GM21576 (cell line): ENCODE results near the gene SLC6A3.
"Not testable (repeated sequence)": the region's sequence is repeated elsewhere in the genome, so short reads cannot be mapped to it uniquely, and the experiment has no call there.

ENCODE experiments used
- ATAC-seq: cut with Tn5 transposase; IDR thresholded peaks from one replicate; pipeline ENCODE4 v1.9.1; 2021; ENCODE audit warnings: mild to moderate bottlenecking, moderate library complexity; ENCODE audit not compliant: unreplicated experiment

SLC6A3 gene

DNA sequence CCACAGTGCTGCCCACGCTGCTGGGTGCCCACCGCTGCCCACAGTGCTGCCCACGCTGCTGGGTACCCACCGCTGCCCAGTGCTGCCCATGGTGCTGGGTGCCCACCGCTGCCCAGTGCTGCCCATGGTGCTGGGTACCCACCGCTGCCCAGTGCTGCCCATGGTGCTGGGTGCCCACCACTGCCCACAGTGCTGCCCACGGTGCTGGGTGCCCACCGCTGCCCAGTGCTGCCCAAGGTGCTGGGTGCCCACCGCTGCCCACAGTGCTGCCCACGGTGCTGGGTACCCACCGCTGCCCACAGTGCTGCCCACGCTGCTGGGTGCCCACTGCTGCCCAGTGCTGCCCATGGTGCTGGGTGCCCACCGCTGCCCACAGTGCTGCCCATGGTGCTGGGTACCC is 22.7 kb downstream of the SLC6A3 start:
- ATAC-seq: not testable (repeated sequence)

GRCh38 chr5:1421521-1422341 is 23.5 kb downstream of the SLC6A3 start:
- ATAC-seq: no peak

DNA sequence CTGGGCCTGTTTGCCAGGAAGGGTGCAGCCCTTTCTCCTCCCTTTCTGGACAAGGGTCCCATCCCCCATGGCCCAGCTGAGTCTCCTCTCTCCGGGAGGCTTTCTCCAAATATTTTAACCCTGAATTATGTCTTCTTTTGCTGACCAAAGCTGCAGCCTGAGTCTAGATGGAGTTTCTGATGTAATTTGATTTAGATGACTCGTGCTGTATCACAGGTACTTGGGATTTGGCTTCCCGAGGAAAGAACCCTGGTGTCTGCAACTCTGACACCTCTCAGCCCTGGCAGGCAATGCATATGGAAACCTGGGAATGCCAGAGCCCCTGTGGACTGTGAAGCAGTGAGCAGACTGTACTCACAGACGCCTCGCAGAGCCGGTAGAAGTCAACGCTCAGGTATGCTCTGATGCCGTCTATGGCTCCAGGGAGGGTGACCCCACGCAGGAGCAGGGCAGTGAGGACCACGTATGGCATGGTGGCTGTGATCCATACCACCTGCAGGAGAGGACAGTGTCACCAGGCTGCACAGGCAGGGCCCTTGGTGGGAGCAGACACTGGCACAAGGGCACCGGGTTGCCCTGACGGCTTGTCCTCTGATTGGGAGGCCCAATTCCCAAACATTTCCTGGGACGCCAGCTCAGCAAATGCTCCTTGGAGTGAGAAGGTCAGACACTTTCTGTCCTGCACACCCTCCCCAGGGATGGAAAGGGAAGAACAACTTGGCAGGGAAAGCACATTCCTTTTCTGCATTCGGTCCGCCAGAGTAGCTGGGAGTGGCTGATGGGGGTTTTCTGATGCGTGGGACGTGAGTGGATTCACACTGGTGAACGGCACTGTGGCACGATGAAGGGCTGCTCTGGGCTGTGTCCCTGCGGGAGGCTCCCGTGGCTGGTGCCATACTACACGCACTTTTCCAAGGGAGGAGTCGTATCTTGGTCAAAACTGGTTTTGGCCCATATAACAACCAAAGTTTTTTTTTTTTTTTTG is 24.7 kb downstream of the SLC6A3 start:
- no peak for ATAC-seq

- no peak for ATAC-seq
Measured at GRCh38 chr5:1419476-1420210, 25.6 kb downstream of the SLC6A3 start.

DNA sequence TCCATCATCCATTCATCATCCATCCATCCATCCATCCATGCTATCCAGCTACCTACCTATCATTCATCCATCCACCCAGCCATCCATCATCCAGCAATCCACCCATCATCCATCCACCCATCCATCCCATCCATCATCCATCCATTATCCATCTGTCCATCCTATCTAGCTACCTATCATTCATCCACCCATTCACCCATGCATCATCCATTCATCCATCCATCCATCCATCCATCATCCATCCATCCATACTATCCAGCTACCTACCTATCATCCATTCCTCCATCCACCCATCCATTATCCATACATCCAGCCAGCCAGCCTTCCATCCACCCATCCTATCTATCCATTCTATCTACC is 26.3 kb downstream of the SLC6A3 start:
- ATAC-seq: no peak

DNA sequence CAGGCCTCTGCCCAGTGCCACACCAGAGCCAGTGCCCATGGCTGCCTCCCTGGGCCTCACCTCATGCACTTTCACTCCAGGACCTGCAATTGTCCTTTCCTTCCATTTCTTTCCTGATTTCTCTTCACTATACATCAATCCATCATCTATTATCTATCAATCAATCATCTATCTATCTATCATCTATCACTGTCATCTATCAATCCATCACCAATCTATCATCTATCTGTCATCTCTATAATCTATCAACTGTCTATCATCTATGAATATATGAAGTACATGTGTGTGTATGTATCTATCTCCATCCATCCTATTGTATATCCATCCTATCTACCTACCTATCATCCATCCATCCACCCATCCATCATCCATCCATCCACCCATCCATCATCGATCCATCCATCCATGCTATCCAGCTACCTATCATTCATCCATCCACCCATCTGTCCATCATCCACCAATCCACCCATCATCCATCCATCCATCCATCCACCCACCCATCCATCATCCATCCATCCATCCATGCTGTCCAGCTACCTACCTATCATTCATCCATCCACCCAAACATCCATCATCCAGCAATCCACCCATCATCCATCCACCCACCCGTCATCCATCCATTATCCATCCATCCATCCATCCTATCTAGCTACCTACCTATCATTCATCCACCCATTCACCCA is 26.9 kb downstream of the SLC6A3 start:
- no peak for ATAC-seq

DNA sequence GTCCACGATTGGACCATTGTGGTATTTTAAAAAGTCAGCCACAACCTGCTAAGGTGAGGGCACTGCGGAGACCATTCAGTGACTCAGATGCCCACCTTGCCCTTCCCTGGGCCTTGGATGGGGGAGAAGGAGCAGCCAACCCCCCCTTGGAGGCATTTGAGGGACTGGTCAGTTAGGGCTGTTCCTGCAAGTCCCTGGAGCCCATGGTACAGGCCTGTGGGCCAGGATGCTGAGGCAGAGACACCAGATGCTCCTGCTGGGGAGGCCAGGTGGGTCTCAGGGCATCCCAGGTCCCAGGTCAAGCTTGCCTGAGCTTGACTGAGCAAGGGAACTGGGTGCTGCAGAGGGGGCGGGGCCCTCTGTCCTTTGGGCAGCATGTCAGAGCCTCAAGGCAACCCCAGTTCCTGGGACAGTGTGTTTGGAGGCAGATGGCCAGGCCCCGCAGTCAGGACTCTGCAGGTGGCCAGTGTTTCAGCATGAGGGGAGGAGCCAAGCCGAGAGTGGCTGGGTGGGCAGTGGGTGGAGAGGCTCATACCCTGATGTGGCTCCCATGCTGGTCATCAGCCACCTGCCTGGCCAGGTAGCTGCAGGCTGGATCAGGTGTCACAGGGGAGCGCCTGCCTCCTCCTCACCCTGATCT is 27.5 kb downstream of the SLC6A3 start:
- ATAC-seq: no peak

DNA sequence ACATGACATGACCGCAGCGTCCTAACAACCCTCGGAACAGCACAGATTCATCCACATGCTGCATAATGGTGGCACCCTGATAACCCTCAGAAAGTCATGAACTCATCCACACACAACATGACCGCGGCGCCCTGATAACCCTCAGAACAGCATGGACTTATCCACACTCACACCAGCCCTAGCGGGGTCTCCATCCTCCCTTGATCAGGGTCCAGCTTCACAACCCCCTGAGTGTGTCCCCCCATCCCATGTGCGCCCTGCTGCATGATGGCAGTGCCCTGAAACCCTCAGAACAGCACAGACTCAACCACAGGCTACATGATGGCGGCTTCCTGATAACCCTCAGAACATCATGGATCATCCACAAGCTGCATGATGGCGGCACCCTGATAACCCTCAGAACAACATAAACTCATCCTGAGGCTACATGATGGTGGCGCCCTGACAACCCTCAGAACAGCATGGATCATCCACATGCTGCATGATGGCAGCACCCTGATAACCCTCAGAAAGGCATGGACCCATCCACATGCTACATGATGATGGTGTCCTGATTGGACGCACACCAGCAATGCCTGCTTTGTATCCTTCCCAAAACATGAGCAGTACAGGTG is 28.3 kb downstream of the SLC6A3 start:
- no peak for ATAC-seq

- ATAC-seq: no peak
Measured at GRCh38 chr5:1415626-1416360, 29.4 kb downstream of the SLC6A3 start.

DNA sequence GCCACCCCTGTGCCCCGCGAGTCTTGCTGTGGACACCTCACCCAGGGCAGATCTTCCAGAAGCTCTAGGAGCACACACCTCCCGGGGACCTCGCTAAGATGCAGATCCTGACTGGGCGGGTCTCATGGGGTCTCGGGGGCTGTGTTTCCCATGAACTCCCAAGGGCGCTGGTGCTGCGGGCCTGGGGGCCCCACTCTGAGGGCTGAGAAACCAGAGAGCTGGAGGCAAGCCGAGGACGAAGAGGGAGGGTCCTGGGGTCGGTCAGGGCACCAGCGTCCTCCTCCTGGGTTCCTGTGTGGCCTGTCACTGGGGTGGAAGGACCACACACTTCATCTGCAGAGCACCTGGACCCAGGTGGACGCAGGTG is 30.2 kb downstream of the SLC6A3 start:
- ATAC-seq: no peak

- no peak for ATAC-seq
Measured at GRCh38 chr5:1414311-1415058, 30.8 kb downstream of the SLC6A3 start.

DNA sequence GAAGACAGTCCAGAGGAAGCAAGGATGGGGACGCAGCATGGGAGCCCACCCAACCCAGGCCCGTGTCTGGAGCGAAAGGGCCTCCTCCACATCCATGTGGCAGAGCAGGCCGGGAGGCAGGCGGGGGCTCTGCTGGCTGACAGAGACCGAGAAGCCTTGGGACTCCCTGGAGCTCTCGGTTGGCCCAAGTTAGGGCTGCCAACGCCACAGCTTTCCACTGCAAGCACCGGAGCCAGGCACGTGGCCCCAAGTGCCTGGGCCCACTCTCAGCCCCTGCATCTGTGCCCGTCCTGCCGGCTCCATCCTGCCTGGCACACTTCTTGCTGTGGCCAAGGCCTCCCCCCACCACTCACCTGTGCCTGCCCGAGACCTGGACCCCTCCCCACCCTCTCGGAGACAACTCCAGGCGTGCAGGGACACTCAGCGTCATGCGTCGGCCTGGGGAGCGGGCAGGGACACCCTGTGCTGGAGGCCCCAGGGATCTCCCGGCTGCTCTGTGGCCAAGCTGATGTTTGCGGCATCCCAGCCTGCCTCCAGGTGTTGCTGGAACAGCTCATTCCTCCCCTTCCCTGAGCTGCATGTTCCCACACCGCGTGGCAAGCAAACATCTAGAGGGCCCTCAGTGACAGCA is 31.5 kb downstream of the SLC6A3 start:
- ATAC-seq: no peak

GRCh38 chr5:1413211-1413610 is 32.0 kb downstream of the SLC6A3 start:
- ATAC-seq: no peak

GRCh38 chr5:1412621-1413020 is 32.6 kb downstream of the SLC6A3 start:
- ATAC-seq: no peak

DNA sequence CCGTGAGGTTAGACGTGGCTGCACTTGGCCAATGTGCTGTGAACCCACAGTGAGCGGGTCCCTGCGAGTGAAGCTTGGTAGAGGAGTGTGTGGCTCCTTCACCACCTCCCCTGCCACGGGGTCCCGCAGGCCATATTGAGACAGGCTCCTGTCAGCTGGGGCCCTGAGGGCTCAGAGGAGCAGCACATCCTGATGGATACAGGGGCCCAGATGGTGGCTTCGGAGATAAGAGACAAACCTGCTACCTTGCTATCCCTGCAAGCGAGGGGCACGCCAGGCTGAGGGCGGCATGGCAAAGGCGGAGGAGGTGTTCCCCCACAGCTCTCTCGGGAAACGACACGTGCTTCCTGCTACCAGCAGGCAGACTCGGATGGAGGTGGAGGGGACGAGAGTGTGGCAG is 33.1 kb downstream of the SLC6A3 start:
- no peak for ATAC-seq

DNA sequence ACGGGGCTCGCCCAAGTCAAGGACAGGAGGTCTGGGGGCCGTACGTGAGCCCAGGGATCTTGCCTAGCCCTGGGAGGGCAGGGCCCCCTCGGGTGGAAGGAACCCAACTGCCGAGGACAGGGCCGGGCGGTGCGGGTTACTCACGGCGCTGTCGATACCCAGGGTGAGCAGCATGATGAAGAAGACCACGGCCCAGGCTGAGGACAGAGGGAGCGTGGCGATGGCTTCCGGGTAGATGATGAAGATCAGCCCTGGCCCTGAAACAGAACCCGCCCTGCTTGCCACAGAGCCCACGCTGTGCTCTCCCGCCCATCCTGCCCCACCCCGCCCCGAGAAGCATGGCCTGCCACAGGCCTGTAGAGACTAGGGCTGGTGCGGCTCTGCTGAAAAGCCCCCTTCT is 34.1 kb downstream of the SLC6A3 start:
- ATAC-seq: no peak

DNA sequence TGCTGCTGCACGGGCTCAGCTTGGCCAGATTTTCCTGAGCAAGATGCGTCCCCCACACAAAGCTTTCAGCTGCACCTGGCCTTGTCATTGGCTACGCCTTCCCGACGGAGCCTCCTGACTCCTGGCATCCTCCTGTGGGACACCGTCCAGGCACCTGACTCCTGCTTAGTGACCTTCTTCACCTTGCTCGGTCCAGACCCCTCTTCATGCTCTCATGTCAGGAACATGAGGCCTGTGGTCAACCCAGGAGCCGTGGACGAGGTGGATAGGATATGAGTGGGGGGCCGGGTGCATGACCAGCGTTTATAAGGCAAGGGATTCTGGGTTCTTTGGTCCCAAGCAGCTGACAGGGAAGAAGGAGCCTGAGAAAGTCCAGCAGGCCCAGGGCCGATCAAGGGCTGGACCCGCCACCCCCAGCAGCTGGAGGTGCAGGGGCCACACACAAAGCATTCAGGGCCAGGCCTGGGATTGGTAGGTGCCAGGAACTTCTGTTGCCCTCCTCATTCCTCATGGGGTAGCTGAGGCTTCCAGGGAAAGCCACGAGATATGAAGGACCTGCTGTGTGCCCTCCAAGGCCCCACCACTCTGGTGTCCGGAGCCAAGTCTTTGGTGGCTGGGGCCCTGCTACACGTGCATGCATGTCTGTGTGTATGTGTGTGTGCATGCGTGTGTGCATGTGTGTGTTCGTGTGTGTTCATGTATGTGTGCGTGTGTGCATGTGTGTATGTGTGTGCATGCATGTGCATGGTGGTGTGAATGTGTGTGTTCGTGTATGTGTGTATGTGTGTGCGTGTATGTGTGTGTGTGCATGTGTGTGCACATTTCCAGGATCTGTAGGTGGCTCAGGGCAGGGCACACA is 34.9 kb downstream of the SLC6A3 start:
- no peak for ATAC-seq
